HCT116 (cell line): ENCODE measurements around the gene CST11.

ENCODE experiments used
- CBX3 ChIP-seq: IDR thresholded peaks from 2 replicates; pipeline ENCODE4 v1.6.1; 2012; ENCODE audit warnings: low read depth
- EZH2 ChIP-seq: fragments of 200-600 bp; sonication (generic); IDR thresholded peaks from 2 replicates; pipeline ENCODE4 v1.6.1; 2017; ENCODE audit warnings: antibody characterized with exemption, mixed run types
- EZH2phosphoT487 ChIP-seq: fragments of 200-600 bp; IDR thresholded peaks from 2 replicates; pipeline ENCODE4 v1.6.1; 2018; ENCODE audit warnings: antibody characterized with exemption, borderline replicate concordance
- JUND ChIP-seq: IDR thresholded peaks from 2 replicates; pipeline ENCODE4 v1.6.1; 2012
- POLR2A ChIP-seq: IDR thresholded peaks from 2 replicates; pipeline ENCODE4 v1.7.0; 2011; ENCODE audit warnings: borderline replicate concordance; ENCODE audit not compliant: insufficient read depth, insufficient read length; ENCODE audit errors: extremely low read depth
- POLR2AphosphoS5 ChIP-seq: IDR thresholded peaks from 2 replicates; pipeline ENCODE4 v1.6.1; 2011; ENCODE audit warnings: mild to moderate bottlenecking, low read depth, low read length, moderate library complexity
- RAD21 ChIP-seq: IDR thresholded peaks from 2 replicates; pipeline ENCODE4 v1.6.1; 2012; ENCODE audit warnings: low read depth, mild to moderate bottlenecking
- TCF7L2 ChIP-seq: IDR thresholded peaks from 2 replicates; pipeline ENCODE4 v1.7.0; 2011; ENCODE audit warnings: borderline replicate concordance, inconsistent platforms; ENCODE audit not compliant: insufficient read depth, insufficient read length; ENCODE audit errors: extremely low read depth
- TF ChIP-seq, protein P1 (sequence below), 3 experiments: fragments of 200-600 bp in 1 of 3; sonication (generic) in 1 of 3; IDR thresholded peaks in 2 of 3; conservative IDR thresholded peaks in 1 of 3; 2 replicates each; pipeline ENCODE4 v1.5.1; 2012 to 2017; ENCODE audit warnings: low read depth in 2 of 3, low read length in 2 of 3, antibody characterized with exemption in 1 of 3, borderline replicate concordance in 1 of 3, control low read depth in 1 of 3, mild to moderate bottlenecking in 1 of 3, mixed read lengths in 1 of 3, mixed run types in 1 of 3, moderate library complexity in 1 of 3; ENCODE audit not compliant: insufficient read depth in 1 of 3

DNA sequence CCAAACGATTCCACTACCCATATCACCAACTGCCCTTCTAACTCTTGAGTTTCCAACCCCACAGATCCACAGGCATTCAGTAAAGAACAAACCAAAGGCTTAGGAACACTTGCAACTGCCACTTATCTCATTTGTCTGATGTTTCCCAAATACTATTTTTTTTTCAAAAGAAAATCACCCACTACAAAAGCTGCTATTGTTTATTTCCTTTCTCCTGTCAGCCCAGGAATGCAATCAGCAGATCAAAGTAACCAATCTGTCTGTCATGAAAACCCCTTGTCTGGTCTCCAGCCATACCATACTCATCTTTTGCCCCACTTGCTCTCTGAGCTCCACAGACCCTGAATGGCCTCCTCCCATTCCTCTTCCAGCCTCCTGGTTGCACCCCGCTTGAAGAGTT is 29.5 kb upstream of the CST11 start:
- TF ChIP-seq, protein P1, sequence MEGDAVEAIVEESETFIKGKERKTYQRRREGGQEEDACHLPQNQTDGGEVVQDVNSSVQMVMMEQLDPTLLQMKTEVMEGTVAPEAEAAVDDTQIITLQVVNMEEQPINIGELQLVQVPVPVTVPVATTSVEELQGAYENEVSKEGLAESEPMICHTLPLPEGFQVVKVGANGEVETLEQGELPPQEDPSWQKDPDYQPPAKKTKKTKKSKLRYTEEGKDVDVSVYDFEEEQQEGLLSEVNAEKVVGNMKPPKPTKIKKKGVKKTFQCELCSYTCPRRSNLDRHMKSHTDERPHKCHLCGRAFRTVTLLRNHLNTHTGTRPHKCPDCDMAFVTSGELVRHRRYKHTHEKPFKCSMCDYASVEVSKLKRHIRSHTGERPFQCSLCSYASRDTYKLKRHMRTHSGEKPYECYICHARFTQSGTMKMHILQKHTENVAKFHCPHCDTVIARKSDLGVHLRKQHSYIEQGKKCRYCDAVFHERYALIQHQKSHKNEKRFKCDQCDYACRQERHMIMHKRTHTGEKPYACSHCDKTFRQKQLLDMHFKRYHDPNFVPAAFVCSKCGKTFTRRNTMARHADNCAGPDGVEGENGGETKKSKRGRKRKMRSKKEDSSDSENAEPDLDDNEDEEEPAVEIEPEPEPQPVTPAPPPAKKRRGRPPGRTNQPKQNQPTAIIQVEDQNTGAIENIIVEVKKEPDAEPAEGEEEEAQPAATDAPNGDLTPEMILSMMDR (IDR thresholded peaks at IDR 0.05 in 2 of 3, conservative IDR thresholded peaks at IDR 0.05 in 1 of 3; ENCODE audit: borderline replicate concordance in 1 of 3, insufficient read depth in 1 of 3, low read depth in 2 of 3, low read length in 2 of 3) = no peak
- no peak for TF ChIP-seq RAD21
- TF ChIP-seq POLR2AphosphoS5 = no peak
- no peak for TF ChIP-seq POLR2A
- no peak for TF ChIP-seq EZH2
- TF ChIP-seq TCF7L2 = no peak
- TF ChIP-seq EZH2phosphoT487 = no peak
- TF ChIP-seq CBX3 = no peak
- no peak for TF ChIP-seq JUND
